GM19328 (cell line): Measurements from ENCODE around the gene CRTC1.
"Not testable (repeated sequence)": the region's sequence is repeated elsewhere in the genome, so short reads cannot be mapped to it uniquely, and the experiment has no call there.

Source experiments
- ATAC-seq: cut with Tn5 transposase; IDR thresholded peaks from one replicate; pipeline ENCODE4 v1.9.1; 2021; ENCODE audit warnings: mild to moderate bottlenecking, moderate library complexity; ENCODE audit not compliant: unreplicated experiment

Gene CRTC1

DNA sequence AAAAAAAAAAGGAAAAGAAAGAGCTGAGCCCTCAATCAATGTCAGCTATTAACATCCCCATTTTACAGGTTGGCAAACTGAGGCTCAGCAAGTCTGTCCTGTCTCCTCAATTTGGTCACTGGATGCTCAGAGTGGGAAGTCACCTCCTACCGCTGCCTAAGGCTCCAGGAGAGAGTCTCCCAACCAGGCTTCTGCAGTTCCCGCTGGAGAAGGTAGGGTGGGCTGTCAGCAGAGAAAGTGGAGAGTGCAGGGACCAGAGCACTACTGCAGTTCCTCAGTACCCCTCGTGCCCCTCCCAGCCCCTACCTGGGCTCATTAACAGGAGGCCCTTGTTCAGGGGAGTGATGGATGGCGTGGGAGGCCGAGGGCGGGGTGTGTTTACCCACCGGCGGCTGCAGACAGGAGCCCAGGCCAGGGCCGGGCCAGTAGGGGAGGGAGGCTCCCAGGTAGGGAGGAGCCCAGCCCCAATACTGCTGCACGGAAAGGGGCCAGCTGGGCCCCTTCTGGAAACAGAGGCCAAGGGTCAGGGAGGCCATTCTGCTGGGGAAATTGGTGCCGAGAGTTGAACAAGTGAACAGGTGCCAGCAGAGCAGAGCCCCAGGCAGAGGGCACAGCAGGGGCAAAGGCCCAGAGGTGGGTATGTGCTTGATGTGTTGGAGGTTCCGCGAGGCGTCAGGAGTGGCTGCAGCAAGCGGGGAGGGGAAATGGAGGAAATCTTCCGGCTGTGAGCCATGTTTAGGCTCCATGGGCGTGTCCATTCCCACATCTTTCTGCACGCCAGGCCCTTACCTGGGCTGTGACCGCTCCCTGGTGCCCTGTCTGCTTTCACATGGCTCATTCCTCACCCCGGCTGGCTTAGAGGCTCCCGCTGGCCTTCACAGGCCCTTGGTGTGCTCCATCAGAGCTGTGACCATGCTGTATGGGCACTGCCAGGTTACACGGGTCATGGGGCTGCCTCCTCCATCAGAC, 115.2 kb downstream of the CRTC1 start:
- no peak for ATAC-seq

DNA sequence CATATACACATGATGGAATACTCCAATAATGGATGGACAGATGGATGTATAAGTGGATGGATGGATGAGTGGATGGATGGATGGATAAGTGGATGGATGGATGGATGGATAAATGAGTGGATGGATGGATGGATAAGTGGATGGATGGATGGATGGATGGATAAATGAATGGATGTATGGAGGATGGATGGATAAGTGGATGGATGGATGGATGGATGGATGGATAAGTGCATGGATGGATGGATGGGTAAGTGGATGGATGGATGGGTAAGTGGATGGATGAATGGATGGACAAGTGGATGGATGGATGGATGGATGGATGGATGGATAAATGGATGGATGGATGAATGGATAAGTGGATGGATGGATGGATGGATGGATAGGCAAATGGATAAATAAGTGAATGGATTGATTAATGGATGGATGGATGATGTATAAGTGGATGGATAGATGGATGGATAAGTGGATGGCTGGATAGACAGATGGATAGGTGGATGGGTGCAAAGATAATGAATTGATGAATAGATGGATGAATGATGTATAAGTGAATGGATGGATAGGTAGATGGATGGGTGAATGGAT, 116.0 kb downstream of the CRTC1 start:
- no peak for ATAC-seq

DNA sequence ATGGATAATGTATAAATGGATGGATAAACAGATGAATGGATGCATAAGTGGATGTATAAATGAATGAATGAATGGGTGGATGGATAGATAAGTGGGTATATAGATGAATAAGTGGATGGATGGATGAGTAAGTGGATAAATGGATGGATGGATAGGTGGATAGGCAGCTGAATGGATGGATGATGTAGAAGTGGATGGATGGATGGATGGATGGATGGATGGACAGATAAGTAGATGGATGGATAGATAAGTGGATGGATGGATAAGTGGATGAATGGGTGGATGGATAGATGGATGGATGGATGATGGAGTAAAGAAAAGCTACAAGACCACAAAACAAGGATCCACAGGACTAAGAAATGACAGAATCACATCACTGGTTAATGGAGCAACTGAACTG, 116.6 kb downstream of the CRTC1 start:
- ATAC-seq: no peak

DNA sequence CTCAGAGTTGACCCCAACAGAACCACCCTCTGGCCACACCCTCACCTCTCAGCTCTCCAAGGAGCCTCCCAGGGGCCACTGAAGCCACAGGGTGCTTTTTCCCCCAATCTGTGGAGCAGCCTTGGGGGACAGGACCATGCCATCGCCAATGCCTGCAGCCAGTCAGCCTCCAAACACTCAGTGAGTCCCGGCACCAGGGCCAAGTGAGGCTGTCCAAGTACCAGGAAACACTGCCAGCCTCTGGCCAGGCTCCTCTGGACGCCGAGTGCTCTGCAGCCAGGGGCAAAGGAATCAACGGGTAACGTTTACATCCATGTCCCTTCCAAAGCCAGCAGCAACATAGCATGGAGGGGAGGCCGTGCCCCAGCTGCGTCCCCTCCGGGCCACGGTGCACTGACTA, 117.2 kb downstream of the CRTC1 start:
- ATAC-seq: no peak

DNA sequence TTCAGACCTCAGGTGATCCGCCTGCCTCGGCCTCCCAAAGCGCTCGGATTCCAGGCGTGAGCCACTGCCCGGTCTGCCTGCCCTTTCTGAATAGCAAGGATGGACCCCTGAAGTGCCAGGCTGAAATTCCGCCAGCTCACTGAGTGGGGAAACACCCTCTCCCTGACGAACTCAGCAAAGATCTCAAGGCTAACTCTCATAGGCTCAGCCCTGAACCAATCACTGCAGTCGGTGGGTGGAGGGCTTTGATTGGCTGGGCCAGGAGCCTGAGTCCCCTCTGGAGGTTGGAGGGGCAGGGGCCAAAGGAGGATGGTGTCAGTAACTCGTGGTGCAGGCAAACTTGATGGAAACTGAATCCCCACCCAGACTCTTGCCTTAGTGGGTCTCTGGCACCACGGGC, 118.9 kb downstream of the CRTC1 start:
- ATAC-seq: no peak

DNA sequence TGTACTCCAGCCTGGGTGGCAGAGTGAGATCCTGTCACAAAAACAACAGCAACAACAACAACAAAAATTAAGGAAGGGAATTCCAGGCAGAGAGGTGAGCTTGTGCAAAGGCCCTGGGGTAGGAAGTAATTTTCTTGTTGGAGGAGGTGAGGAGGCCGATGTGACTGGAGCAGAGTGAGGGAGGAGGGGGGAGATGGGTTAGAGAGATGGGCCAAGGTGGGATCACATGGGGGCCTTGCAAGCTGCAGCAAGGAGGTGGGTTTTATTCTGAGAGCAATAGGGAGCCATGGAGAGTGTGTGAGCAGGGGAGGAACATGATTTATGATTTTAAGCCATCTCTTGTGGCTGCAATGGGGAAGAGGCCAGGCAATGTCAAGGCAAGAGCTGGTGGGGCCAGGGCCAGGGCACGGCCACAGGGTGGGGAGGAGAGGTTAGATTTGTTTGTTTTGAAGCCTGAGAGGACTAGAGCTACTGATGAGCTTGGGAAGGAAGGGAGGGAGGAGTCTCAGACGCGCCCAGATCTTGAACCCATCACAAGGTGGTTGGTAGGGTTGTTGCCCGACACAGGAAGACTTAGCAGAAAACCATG, 120.2 kb downstream of the CRTC1 start:
- no peak for ATAC-seq

DNA sequence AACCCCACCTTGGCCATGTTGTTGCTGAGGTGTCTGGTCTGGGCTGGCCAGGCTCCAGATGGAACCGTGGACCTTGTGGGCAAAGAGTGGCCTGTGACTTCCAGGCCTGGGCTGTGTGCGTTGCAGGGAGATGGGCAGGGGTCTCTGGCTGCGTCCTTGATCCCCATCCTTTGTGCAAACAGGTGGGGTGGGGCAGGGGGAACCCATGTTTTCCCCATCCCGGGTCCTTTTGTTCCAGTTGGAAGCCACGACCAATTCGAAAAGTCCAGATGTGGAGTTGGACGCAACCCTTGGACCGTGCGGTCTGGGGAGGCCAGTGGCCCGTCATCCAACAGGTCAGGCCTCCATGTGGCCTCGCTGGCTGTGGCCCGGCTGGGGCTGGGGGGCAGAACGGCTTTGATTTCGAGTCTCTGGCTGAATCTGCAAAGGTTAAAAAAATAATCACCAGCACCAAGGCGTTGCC, 120.7 kb downstream of the CRTC1 start:
- no peak for ATAC-seq

DNA sequence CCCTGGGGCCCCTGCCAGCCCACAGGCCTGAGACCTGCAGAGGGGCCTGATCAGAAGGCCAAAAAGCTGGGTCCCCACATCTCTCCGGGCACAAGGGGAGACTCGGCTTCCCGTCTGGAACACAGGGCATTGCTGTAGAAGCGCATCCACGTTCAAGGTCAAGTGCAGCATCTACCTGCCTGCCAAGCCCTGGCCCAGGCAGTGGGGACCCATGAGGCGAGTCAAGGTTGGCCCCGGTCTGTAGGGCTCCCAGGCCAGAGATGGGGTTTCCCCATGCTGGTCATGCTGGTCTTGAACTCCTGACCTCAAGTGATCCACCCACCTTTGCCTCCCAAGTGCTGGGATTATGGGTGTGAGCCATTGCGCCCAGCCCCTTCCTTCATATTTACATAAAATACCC, 121.2 kb downstream of the CRTC1 start:
- ATAC-seq: no peak

- ATAC-seq: no peak
These were observed 124.4 kb downstream of the CRTC1 start for GRCh38 chr19:18807861-18808331.

- no peak for ATAC-seq
These were observed 125.8 kb downstream of the CRTC1 start for GRCh38 chr19:18809149-18809868.

DNA sequence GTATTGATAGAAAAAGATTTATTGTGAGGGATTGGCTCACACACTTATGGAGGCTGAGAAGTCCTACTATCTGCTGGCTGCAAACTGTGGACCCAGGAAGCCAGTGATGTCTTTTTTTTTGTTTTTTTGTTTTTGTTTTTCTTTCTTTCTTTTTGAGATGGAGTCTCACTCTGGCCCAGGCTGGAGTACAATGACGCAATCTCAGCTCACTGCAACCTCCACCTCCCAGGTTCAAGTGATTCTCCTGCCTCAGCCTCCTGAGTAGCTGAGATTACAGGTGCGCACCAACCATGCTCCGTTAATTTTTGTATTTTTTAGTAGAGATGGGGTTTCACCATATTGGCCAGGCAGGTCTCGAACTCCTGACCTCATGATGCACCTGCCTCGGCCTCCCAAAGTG, 128.2 kb downstream of the CRTC1 start:
- not testable (repeated sequence) for ATAC-seq

DNA sequence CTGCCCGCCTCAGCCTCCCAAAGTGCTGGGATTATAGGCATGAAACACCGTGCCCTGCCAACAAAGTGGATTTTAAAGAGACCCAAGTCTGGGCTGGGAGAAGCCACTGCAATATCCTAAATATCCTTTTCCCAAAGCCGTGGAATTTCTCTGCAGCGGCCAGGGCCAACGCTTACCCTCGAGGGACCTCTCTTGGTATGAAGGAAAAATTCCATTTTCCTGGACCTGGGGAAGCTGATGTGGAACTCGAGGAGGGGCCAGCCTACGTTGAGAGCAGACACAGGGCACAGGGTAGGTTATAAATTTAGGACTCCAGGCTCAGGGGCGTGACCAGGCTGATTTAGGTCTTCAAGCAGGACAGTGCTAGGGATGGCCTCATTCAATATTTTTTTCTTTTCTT, 130.6 kb downstream of the CRTC1 start:
- ATAC-seq: no peak

- ATAC-seq: no peak
These were observed 132.2 kb downstream of the CRTC1 start for GRCh38 chr19:18815673-18816072.

GRCh38 chr19:18816645-18817044, 133.2 kb downstream of the CRTC1 start:
- not testable (repeated sequence) for ATAC-seq

GRCh38 chr19:18817574-18817973, 134.1 kb downstream of the CRTC1 start:
- no peak for ATAC-seq

DNA sequence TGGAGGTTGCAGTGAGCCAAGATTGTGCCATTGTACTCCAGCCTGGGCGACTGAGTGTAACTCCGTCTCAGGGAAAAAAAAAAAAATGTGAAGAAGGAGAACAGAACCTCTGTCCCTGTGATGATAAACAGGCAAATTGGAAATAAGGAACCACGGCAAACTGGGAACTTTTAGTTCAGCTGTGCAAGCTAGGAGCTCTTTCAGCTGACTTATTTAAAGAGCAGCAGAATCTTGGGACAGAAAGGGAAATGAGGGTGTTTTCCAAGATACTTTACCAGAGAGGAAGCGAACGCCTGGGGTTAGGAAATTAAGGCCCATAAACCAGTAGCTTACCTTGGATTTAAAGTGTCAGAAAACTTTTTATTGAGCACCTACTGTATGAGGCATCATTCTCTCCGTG, 145.3 kb downstream of the CRTC1 start:
- no peak for ATAC-seq

DNA sequence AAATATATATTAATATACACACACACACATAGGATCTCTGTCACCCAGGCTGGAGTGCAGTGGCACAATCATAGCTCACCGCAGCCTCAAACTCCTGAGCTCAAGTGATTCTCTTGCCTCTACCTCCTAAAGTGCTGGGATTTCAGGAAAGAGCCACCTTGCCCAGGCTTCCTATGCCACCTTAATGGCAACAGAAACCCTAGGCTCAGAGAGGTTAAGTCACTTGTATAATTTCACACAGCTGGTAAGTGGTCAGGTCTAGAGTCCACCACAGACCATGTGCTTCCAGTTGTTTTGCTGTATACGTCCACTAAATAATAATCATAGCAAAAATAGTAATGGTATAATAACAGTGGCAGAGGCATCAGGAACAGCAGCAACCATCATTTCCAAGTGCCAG, 147.0 kb downstream of the CRTC1 start:
- no peak for ATAC-seq

DNA sequence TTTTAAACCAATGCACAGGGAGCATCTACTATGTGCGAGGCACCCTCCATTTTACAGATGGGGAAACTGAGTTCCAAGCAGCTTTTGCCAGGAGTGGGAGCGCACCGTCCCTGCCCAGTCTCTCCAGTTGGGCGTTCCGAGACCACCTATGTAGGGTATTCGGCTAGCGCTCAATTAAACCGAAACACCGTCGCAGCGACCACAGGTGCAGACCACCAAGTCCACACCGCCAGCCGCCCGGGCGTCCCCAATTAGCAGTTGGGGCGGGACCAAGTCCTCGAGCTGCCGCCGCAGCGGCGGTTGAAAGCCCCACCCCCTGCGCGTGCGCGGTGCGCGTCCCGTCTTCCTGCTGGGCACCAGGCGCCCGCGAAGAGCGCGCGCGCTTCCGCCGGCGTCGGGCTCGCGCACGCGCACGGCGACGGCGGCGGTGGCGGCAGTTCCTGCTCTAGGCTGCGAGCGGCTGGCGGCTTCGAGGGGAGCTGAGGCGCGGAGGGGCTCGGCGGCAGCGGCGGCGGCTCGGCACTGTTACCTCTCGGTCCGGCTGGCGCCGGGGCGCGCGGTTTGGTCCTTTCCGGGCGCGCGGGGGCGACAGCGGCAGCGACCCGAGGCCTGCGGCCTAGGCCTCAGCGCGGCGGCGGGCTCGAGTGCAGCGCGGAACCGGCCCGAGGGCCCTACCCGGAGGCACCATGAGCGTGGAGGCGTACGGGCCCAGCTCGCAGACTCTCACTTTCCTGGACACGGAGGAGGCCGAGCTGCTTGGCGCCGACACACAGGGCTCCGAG, 148.2 kb downstream of the CRTC1 start, which contains the start of gene UPF1:
UPF1 (plus strand) TSS at position 436 of the 782 bp plus-strand sequence; CDS start at position 687, 251 bp downstream.
- peak; percentile 77 for ATAC-seq
